GM21528 (cell line): ENCODE results near the gene HOXA2.

Experiments used
- ATAC-seq: cut with Tn5 transposase; IDR thresholded peaks from one replicate; pipeline ENCODE4 v1.9.1; 2021; ENCODE audit warnings: mild to moderate bottlenecking, moderate library complexity; ENCODE audit not compliant: unreplicated experiment, low FRiP score

Gene HOXA2

DNA sequence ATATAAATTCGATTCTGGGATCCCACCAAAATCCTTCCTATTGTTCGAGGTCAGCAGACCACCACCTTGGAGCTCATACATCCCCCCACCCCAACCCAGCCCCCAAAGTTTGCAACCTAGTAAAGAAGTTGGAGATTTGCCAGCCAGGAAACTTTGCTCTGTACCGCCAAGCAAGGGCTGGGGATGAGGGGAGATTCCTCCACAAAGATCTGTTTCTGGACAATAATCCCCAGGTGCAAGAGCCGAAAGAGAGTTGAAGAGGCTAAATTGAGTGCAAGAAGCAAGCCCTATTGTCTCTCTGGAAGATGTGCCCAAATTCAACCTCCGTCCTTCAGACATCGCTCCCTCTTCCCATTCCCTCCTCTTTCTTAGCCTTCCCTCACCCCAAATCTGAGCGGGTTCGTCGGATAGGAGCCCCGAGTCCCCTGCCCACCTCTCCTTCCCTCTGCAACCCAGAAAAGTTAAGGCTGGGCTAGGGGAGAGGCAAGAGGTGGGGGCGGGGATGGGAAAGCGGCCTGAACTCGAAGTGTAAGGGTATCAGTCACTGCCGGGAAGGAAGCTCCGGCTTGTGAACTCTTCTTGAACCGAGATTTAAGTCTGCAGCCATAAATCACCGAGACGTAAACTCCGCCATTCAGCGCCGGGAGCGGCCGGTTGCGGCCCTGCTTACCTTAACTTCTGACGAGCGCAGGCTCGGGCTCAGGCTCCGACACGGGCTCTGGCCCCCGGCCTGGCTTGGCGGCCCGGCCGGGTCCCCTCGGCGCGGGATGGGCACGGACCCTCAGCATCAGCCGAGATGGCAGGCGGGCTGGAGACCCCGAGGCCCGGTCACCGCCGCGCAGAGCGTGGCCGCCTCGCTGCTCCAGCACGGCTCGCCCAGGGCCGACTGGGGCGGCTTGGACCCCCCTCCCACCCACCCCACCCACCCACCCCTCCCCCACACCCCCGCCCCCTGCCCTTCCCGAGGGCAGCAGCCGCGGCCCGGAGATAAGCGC, 10.8 kb upstream of the HOXA2 start:
- ATAC-seq, result no peak

DNA sequence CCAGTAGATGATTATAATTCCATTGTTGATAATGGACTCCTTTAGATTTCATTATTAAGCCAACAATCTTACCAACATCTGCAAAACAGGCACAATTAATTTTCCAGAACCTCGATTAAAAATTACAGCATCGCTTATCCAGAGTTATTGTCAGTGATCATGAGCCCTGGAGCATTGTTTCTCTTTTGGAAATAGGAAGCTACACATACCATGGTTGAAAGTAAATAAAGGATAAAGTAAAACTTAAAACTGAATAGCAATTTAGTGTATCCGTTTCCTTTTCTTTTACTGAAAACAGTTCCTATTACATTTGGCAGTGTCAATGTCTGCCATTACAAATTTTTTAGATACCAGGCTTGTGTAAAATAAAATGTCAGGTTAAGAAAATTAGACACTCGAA, 9.9 kb upstream of the HOXA2 start:
- ATAC-seq, result no peak

DNA sequence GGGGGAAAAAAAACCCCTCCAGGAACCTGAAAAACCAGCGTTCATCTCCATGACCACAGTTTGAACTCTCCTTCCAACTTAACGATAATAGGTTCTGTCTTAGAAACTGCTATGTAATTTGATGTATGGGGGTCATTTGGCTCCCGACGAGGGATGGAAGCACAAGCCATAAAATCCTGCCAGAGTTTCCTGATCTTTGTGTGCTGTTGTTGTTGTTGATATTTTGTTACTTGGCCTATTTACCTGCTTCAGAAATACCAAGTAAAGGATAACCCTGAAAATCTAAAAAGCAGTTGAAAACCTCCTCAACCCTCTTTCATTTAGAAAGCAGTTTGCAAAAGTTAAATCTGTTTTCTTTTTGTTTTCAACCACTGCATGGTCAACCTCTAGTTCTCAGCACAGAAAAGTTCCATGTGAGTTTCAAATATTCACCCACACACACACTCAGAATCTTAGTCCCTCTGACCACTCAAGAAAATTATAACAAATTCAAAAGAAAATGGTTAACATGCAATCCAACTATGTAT, 9.3 kb upstream of the HOXA2 start:
- ATAC-seq, result no peak

GRCh38 chr7:27111042-27111750, 8.7 kb upstream of the HOXA2 start:
- ATAC-seq, result no peak

DNA sequence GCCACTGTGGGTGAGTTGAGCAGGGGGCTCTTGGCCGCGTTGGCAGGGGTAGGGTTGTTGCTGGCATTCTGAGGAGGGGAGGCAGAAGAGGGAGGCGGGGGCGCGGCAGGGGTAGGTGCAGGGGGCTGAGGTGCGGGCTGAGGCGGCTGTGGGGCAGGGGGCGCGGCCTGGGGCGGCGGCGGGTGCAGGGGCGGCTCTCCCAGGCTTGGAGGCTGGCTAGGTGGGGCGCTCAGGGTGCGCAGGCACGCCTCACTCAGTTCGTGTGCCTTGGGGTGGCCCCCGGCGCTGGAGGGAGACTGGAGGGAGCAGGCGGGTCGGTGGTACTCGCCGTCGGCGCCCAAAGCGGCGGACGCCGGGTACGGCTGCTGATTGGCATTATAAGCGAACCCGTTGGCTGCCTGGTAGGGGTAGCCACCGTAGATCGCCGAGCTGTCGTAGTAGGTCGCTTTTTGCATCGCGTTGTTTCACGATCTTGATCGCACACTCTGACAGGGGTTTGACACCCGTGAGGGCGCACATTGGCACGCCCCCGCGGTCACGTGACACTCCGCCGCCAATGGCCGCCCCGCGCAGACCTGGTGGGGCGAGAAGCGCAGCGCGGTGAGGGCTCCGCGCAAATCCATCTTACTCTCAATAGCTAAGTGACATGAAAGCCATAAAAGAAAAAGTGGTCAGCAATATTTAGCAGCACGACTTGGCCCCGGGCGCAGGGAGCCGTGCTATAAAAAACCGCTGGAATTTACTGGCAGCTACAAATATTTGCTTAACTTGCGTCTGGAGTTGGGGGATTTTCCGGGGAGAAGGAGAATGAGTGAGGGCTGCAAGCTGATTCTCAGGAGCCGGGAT, 7.9 kb upstream of the HOXA2 start:
- ATAC-seq, result no peak

DNA sequence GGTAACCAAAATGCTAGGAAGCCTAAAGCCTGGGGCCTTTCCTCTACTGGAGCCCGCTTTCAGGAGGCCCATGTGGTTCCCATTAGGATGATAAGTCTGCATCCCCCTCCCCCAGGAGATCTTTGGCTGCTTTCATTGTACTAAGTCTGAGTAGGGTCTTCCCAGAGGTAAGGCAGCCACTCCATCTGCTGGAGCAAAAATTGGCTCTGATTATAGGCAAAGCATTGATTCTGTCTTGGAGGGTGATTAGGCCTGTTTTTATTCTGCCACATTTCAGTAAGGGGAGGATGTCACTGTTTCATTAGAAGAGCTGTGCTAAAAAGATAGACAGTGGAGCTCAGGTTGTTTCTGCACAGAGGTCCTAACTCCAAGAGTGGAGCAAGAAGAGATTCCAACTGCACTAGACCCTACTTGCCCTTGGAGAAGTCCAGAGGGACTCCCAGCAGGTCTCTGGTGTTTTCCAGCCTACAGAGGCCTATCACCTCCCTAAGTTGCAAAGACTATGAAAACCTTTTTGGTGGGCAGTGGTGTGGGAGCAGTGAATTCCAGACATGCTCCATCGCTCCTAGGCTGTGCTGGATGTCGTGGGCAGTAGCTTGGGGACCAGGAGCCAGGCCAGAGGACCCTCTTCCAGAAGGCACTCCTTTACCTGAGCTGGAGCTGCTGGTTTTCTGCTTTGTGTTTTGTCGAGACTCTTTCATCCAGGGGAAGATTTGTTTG, 7.1 kb upstream of the HOXA2 start:
- ATAC-seq, result no peak

DNA sequence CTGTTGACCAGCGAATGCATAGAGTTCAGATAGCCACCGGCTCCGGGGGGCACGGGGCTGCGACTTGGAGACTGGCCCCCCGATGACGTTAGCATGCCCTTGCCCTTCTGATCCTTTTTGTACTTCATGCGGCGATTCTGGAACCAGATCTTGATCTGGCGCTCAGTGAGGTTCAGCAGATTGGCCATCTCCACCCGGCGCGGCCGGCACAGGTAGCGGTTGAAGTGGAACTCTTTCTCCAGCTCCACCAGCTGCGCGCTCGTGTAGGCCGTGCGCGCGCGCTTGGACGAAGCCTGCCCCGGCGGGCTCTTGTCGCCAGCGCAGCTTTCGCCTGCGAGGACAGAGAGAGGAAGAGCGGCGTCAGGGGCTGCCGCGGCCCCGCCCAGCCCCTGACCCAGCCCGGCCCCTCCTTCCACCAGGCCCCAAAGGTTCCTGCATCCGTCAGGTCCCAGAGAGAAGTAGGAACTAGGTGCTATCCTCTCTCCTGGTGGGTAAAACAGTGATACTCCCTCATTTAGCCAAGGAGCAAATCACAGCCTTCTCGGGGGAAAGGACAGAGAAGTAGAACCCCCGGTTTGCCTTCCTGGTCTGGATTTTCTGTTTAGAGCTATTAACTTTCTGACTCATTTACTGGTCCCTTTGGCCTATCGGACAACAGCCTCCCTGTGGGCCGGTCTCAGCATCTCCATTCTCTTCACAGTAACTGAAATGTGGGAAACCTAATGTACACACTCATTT, 6.1 kb upstream of the HOXA2 start:
- ATAC-seq, result no peak

GRCh38 chr7:27107391-27108381, 5.2 kb upstream of the HOXA2 start:
- ATAC-seq, result no peak

DNA sequence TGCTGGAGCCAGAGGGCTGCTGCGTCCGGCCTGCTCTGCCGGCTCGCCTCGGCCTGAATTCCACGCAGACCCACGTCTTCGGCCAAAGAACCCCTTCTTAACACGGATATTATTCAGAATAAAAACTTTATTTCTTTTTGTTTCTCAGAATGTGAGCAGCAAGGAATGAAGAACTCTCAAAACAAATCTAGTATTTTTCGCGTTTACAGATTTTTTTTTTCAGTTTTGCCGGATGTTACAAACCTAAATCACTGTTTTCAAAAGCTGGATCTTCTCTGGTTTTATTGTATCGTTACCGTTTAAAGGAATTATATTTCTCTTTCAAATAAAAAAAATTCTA, 4.4 kb upstream of the HOXA2 start:
- no peak for ATAC-seq

GRCh38 chr7:27106181-27106900, 3.9 kb upstream of the HOXA2 start:
- no peak for ATAC-seq

GRCh38 chr7:27105301-27106031, 3.0 kb upstream of the HOXA2 start:
- ATAC-seq, result no peak

GRCh38 chr7:27104341-27105058, 2.0 kb upstream of the HOXA2 start:
- ATAC-seq, result no peak

DNA sequence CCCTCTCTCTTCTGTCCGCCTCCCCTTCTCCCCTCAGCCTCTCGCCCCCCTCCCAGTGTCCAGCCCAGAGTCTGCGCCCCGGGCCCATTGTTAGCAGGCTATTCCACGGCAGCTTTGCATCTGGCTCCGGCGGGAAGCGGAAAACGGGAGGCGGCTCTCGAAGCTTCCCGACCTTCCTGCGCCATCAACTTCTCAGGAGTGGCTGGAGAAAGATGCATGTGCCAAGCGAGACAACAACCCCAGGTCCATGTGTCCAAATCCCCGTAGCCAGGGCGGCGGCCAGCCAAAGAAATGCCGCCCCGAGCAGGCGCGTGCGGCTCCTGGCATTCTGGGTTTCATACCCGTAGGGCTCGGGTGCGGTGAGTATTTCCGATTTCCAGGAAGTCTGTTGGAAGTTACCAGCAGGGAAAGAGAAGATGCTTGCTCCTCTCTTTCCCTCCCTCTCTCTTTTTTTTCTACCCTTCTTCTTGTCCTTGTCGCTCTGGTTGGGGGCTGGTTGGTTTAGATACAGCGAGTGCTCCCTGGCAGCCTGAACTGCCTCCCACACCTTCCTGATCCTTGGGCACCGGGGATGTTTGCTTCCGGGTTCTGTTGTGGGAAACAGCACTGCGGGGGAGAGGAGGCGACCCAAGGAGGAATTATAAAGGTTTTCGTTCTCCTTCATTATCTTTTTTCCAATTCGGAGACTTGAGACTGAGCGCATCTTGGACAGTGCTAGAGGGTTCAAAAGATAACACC, 1.2 kb upstream of the HOXA2 start:
- no peak for ATAC-seq

- no peak for ATAC-seq
Observed at GRCh38 chr7:27101957-27102580, 414 bp downstream of the HOXA2 start.
